ENCODE measurements around the gene TP53TG5.

Gene TP53TG5

GRCh38 chr20:45342855-45343531 is 35.1 kb downstream of the TP53TG5 start:
- Histone ChIP-seq H3K27ac (no peak overlapping the region), H3K9me3 (ENCODE audit: low read depth, low read length) (no peaks in the 10 kb centered on the region), H3K9ac (ENCODE audit: insufficient read length) (no peak overlapping the region), H3K36me3 (ENCODE audit: insufficient read depth, low read length) (no peaks in the 10 kb centered on the region), H3K4me3 (no peak overlapping the region)
- DNase-seq (ENCODE audit: low read depth, low spot score): no peak
- TF ChIP-seq POLR2AphosphoS5 (IDR thresholded peaks at IDR 0.05; ENCODE audit: borderline replicate concordance, low read depth, low read length) (no peak), FOXP2 (optimal IDR thresholded peaks at IDR 0.05; ENCODE audit: control extremely low read depth, extremely low read length, insufficient read depth) (no peak), EZH2 (IDR thresholded peaks at IDR 0.05) (no peak)

GRCh38 chr20:45341939-45342854 is 35.9 kb downstream of the TP53TG5 start:
- DNase-seq (ENCODE audit: low read depth, low spot score): no peak
- TF ChIP-seq POLR2AphosphoS5 (IDR thresholded peaks at IDR 0.05; ENCODE audit: borderline replicate concordance, low read depth, low read length) (no peak), EZH2 (IDR thresholded peaks at IDR 0.05) (no peak), FOXP2 (optimal IDR thresholded peaks at IDR 0.05; ENCODE audit: control extremely low read depth, extremely low read length, insufficient read depth) (no peak)
- Histone ChIP-seq H3K27ac (no peak overlapping the region), H3K9ac (ENCODE audit: insufficient read length) (no peak overlapping the region), H3K9me3 (ENCODE audit: low read depth, low read length) (no peaks in the 10 kb centered on the region), H3K4me3 (no peak overlapping the region), H3K36me3 (ENCODE audit: insufficient read depth, low read length) (no peaks in the 10 kb centered on the region)

GRCh38 chr20:45341579-45341938 is 36.6 kb downstream of the TP53TG5 start:
- Histone ChIP-seq H3K9me3 (ENCODE audit: low read depth, low read length) (no peaks in the 10 kb centered on the region), H3K36me3 (ENCODE audit: insufficient read depth, low read length) (no peaks in the 10 kb centered on the region), H3K27ac (no peak overlapping the region), H3K9ac (ENCODE audit: insufficient read length) (no peak overlapping the region), H3K4me3 (no peak overlapping the region)
- TF ChIP-seq FOXP2 (optimal IDR thresholded peaks at IDR 0.05; ENCODE audit: control extremely low read depth, extremely low read length, insufficient read depth) (no peak), POLR2AphosphoS5 (IDR thresholded peaks at IDR 0.05; ENCODE audit: borderline replicate concordance, low read depth, low read length) (no peak), EZH2 (IDR thresholded peaks at IDR 0.05) (no peak)
- DNase-seq (ENCODE audit: low read depth, low spot score): no peak

- H3K9me3 ChIP-seq (ENCODE audit: low read depth, low read length): no peaks in the 10 kb centered on the region
- no peak overlapping the region for H3K27ac ChIP-seq
These were observed 37.2 kb downstream of the TP53TG5 start for GRCh38 chr20:45340951-45341350.

GRCh38 chr20:45340236-45340847 is 37.8 kb downstream of the TP53TG5 start:
- H3K9ac ChIP-seq (ENCODE audit: insufficient read length): no peak overlapping the region
- H3K36me3 ChIP-seq (ENCODE audit: insufficient read depth, low read length): no peaks in the 10 kb centered on the region
- H3K4me3 ChIP-seq: no peak overlapping the region
- no peaks in the 10 kb centered on the region for H3K9me3 ChIP-seq (ENCODE audit: low read depth, low read length)
- TF ChIP-seq POLR2AphosphoS5 (IDR thresholded peaks at IDR 0.05; ENCODE audit: borderline replicate concordance, low read depth, low read length): no peak
- TF ChIP-seq FOXP2 (optimal IDR thresholded peaks at IDR 0.05; ENCODE audit: control extremely low read depth, extremely low read length, insufficient read depth): no peak
- no peak for TF ChIP-seq EZH2 (IDR thresholded peaks at IDR 0.05)
- no peak for DNase-seq (ENCODE audit: low read depth, low spot score)
- H3K27ac ChIP-seq: no peak overlapping the region

More at GRCh38 chr20:45340951-45341350, 37.2 kb downstream of the TP53TG5 start:
- no peaks in the 10 kb centered on the region for H3K36me3 ChIP-seq (ENCODE audit: insufficient read depth, low read length)
- H3K4me3 ChIP-seq: no peak overlapping the region
- no peak for DNase-seq (ENCODE audit: low read depth, low spot score)
- TF ChIP-seq POLR2AphosphoS5 (IDR thresholded peaks at IDR 0.05; ENCODE audit: borderline replicate concordance, low read depth, low read length) (no peak), FOXP2 (optimal IDR thresholded peaks at IDR 0.05; ENCODE audit: control extremely low read depth, extremely low read length, insufficient read depth) (no peak), EZH2 (IDR thresholded peaks at IDR 0.05) (no peak)
- H3K9ac ChIP-seq (ENCODE audit: insufficient read length): no peak overlapping the region

GRCh38 chr20:45339799-45340198 is 38.3 kb downstream of the TP53TG5 start:
- Histone ChIP-seq H3K27ac (no peak overlapping the region), H3K9me3 (ENCODE audit: low read depth, low read length) (no peaks in the 10 kb centered on the region), H3K9ac (ENCODE audit: insufficient read length) (no peak overlapping the region), H3K36me3 (ENCODE audit: insufficient read depth, low read length) (no peaks in the 10 kb centered on the region), H3K4me3 (no peak overlapping the region)
- TF ChIP-seq FOXP2 (optimal IDR thresholded peaks at IDR 0.05; ENCODE audit: control extremely low read depth, extremely low read length, insufficient read depth): no peak
- no peak for TF ChIP-seq EZH2 (IDR thresholded peaks at IDR 0.05)
- no peak for TF ChIP-seq POLR2AphosphoS5 (IDR thresholded peaks at IDR 0.05; ENCODE audit: borderline replicate concordance, low read depth, low read length)
- no peak for DNase-seq (ENCODE audit: low read depth, low spot score)

- DNase-seq (ENCODE audit: low read depth, low spot score): no peak
- Histone ChIP-seq H3K36me3 (ENCODE audit: insufficient read depth, low read length) (no peaks in the 10 kb centered on the region), H3K9ac (ENCODE audit: insufficient read length) (no peak overlapping the region), H3K4me3 (no peak overlapping the region), H3K9me3 (ENCODE audit: low read depth, low read length) (no peaks in the 10 kb centered on the region), H3K27ac (no peak overlapping the region)
- TF ChIP-seq POLR2AphosphoS5 (IDR thresholded peaks at IDR 0.05; ENCODE audit: borderline replicate concordance, low read depth, low read length) (no peak), FOXP2 (optimal IDR thresholded peaks at IDR 0.05; ENCODE audit: control extremely low read depth, extremely low read length, insufficient read depth) (no peak), EZH2 (IDR thresholded peaks at IDR 0.05) (no peak)
These were observed 39.0 kb downstream of the TP53TG5 start for GRCh38 chr20:45339084-45339483.
